Endothelial cell (in vitro differentiated cells): Measurements from ENCODE around the gene TRIM14. TPM values are rescaled to one million over a fixed set of nuclear protein-coding genes. Genes with fewer than 3 reads are reported as not detected.

Experiments
- DNase-seq: peaks from one replicate; pipeline ENCODE4 v3.0.0; 2021; ENCODE audit warnings: low spot score
- H3K27ac Mint-ChIP-seq: one replicate; pipeline ENCODE4 v1.8.0; 2021; ENCODE audit warnings: mixed read lengths, inconsistent platforms; ENCODE audit not compliant: unreplicated experiment
- H3K27me3 Mint-ChIP-seq: one replicate; pipeline ENCODE4 v1.8.0; 2021; ENCODE audit warnings: mild to moderate bottlenecking, moderate library complexity, mixed read lengths, inconsistent platforms; ENCODE audit not compliant: unreplicated experiment
- H3K36me3 Mint-ChIP-seq: one replicate; pipeline ENCODE4 v1.8.0; 2021; ENCODE audit warnings: mild to moderate bottlenecking, low read depth, mixed read lengths, inconsistent platforms; ENCODE audit not compliant: unreplicated experiment
- H3K4me1 Mint-ChIP-seq: one replicate; pipeline ENCODE4 v1.8.0; 2021; ENCODE audit warnings: mild to moderate bottlenecking, mixed read lengths, inconsistent platforms; ENCODE audit not compliant: unreplicated experiment
- H3K4me3 Mint-ChIP-seq: one replicate; pipeline ENCODE4 v1.8.0; 2021; ENCODE audit warnings: mild to moderate bottlenecking, mixed read lengths, inconsistent platforms; ENCODE audit not compliant: unreplicated experiment
- H3K9me3 Mint-ChIP-seq: one replicate; pipeline ENCODE4 v1.8.0; 2021; ENCODE audit warnings: mixed read lengths, inconsistent platforms; ENCODE audit not compliant: unreplicated experiment
- CTCF ChIP-seq: fragments of 200-600 bp; sonication (generic); IDR thresholded peaks from one replicate; pipeline ENCODE4 v1.5.0; 2021; ENCODE audit warnings: antibody characterized with exemption; ENCODE audit not compliant: unreplicated experiment
- total RNA-seq: library from RNA; stranded (reverse); fragmentation: NEBNext Ultra II Directional; extraction: Animal tissue kit (Norgen Biotek cat#: 25700); gene quantifications from one replicate; pipeline ENCODE4 v1.2.1, GENCODE V29; 2021; ENCODE audit not compliant: unreplicated experiment

TRIM14 gene
- total RNA-seq, 1 donor from 2014 or later: 0.97 TPM

- H3K4me1 Mint-ChIP-seq: no peaks in the 10 kb centered on the region
- DNase-seq: no peak
- no peaks in the 10 kb centered on the region for H3K27me3 Mint-ChIP-seq
- H3K9me3 Mint-ChIP-seq: no peaks in the 10 kb centered on the region
- TF ChIP-seq CTCF: no peak
- H3K4me3 Mint-ChIP-seq: no peak overlapping the region
- H3K27ac Mint-ChIP-seq: no peak overlapping the region
- no peaks in the 10 kb centered on the region for H3K36me3 Mint-ChIP-seq
Measured at GRCh38 chr9:98047002-98047401, 72.0 kb downstream of the TRIM14 start.

- H3K9me3 Mint-ChIP-seq: no peaks in the 10 kb centered on the region
- TF ChIP-seq CTCF: no peak
- DNase-seq: no peak
- no peak overlapping the region for H3K27ac Mint-ChIP-seq
- no peaks in the 10 kb centered on the region for H3K27me3 Mint-ChIP-seq
- no peaks in the 10 kb centered on the region for H3K36me3 Mint-ChIP-seq
- H3K4me1 Mint-ChIP-seq: no peaks in the 10 kb centered on the region
- no peak overlapping the region for H3K4me3 Mint-ChIP-seq
Measured at GRCh38 chr9:98046180-98046543, 72.9 kb downstream of the TRIM14 start.

- Mint-ChIP-seq H3K27me3 (no peaks in the 10 kb centered on the region), H3K9me3 (no peaks in the 10 kb centered on the region), H3K4me3 (no peak overlapping the region), H3K4me1 (no peaks in the 10 kb centered on the region), H3K27ac (no peak overlapping the region), H3K36me3 (no peaks in the 10 kb centered on the region)
- no peak for DNase-seq
- TF ChIP-seq CTCF: no peak
Measured at GRCh38 chr9:98045234-98046179, 73.5 kb downstream of the TRIM14 start.

GRCh38 chr9:98043915-98044314 lies 75.1 kb downstream of the TRIM14 start:
- Mint-ChIP-seq H3K4me3 (no peak overlapping the region), H3K27ac (no peak overlapping the region), H3K9me3 (no peaks in the 10 kb centered on the region), H3K27me3 (no peaks in the 10 kb centered on the region), H3K36me3 (no peaks in the 10 kb centered on the region), H3K4me1 (no peaks in the 10 kb centered on the region)
- TF ChIP-seq CTCF: no peak
- DNase-seq: no peak

- no peaks in the 10 kb centered on the region for H3K36me3 Mint-ChIP-seq
- no peak for DNase-seq
- H3K27me3 Mint-ChIP-seq: no peaks in the 10 kb centered on the region
- H3K4me1 Mint-ChIP-seq: peaks cover 3% of the 10 kb centered on the region
- no peaks in the 10 kb centered on the region for H3K9me3 Mint-ChIP-seq
- H3K4me3 Mint-ChIP-seq: no peak overlapping the region
- TF ChIP-seq CTCF: no peak
- no peak overlapping the region for H3K27ac Mint-ChIP-seq
Measured at GRCh38 chr9:98040212-98040611, 78.8 kb downstream of the TRIM14 start.
